Panc1 (cell line): ENCODE data around the gene TTLL12. TPM values are rescaled to one million over a fixed set of nuclear protein-coding genes. Genes with fewer than 3 reads are reported as not detected.

ENCODE experiments used
- ATAC-seq: fragments of 200-7000 bp; cut with Tn5 transposase; 2 replicates; pipeline ENCODE4 v1.9.1; 2020; ENCODE audit warnings: mild to moderate bottlenecking, moderate library complexity
- BruUV-seq: library from RNA; stranded (reverse); fragments of 400-500 nt; replicated peaks from 2 replicates; lab custom pipeline; 2021; lab: Mats Ljungman, UMichigan
- CTCF ChIA-PET: fragments of 300-600 bp; sonication (Branson Sonifier 250); formaldehyde crosslinking; loops from one replicate; lab custom pipeline; 2022; ENCODE audit warnings: antibody characterized with exemption; lab: Charles Lee
- POLR2A ChIA-PET: fragments of 300-600 bp; sonication (Branson Sonifier 250); formaldehyde crosslinking; loops from one replicate; lab custom pipeline; 2022; ENCODE audit warnings: antibody characterized with exemption; lab: Charles Lee
- DNase-seq: peaks from one replicate; pipeline ENCODE4 v3.0.0-alpha.2; 2010; ENCODE audit warnings: low read depth, low spot score
- H3K27ac ChIP-seq: 2 replicates; pipeline ENCODE4 v1.5.1; 2011; ENCODE audit warnings: mild to moderate bottlenecking, low read length, inconsistent platforms
- H3K27me3 ChIP-seq: fragments of 200-500 bp; sonication (Bioruptor generic); 2 replicates; pipeline ENCODE4 v1.6.0; 2014; ENCODE audit warnings: low read length, inconsistent platforms; ENCODE audit not compliant: control insufficient read depth, insufficient read depth
- H3K36me3 ChIP-seq: fragments of 200-500 bp; sonication (Bioruptor generic); 2 replicates; pipeline ENCODE4 v1.5.1; 2014; ENCODE audit warnings: inconsistent platforms, mild to moderate bottlenecking, low read length, moderate library complexity; ENCODE audit not compliant: control insufficient read depth, insufficient read depth
- H3K4me1 ChIP-seq: 2 replicates; pipeline ENCODE4 v1.5.1; 2011; ENCODE audit warnings: inconsistent platforms, mild to moderate bottlenecking, low read length, moderate library complexity; ENCODE audit not compliant: control insufficient read depth, insufficient read depth
- H3K4me3 ChIP-seq, 2 experiments: 2 replicates each; pipeline ENCODE4 v1.5.1; 2011 to 2012; ENCODE audit warnings: low read depth in 2 of 2, low read length in 2 of 2, mild to moderate bottlenecking in 2 of 2, inconsistent platforms in 1 of 2, moderate library complexity in 1 of 2
- H3K9me3 ChIP-seq: fragments of 200-500 bp; sonication (Bioruptor generic); 2 replicates; pipeline ENCODE4 v1.5.1; 2014; ENCODE audit warnings: low read depth, mild to moderate bottlenecking, inconsistent platforms, low read length, moderate library complexity; ENCODE audit not compliant: control insufficient read depth, insufficient read depth
- CTCF ChIP-seq: fragments of 450-650 bp; IDR thresholded peaks from 2 replicates; pipeline ENCODE4 v1.5.1; 2017; ENCODE audit warnings: mild to moderate bottlenecking
- POLR2AphosphoS5 ChIP-seq: IDR thresholded peaks from 2 replicates; pipeline ENCODE4 v1.6.1; 2012; ENCODE audit warnings: mild to moderate bottlenecking, low read depth, low read length, moderate library complexity
- REST ChIP-seq, 2 experiments: IDR thresholded peaks; 2 replicates each; pipeline ENCODE4 v1.6.1; 2011 to 2012; ENCODE audit warnings: low read depth in 2 of 2, control low read depth in 1 of 2, low read length in 1 of 2, mild to moderate bottlenecking in 1 of 2, moderate library complexity in 1 of 2; ENCODE audit not compliant: insufficient read depth in 1 of 2
- SIN3A ChIP-seq: IDR thresholded peaks from 2 replicates; pipeline ENCODE4 v1.6.1; 2012; ENCODE audit warnings: low read depth, mild to moderate bottlenecking, low read length, moderate library complexity, borderline replicate concordance; ENCODE audit not compliant: insufficient read depth
- TCF7L2 ChIP-seq: IDR thresholded peaks from 2 replicates; pipeline ENCODE4 v1.6.1; 2011; ENCODE audit warnings: mild to moderate bottlenecking, low read depth, low read length, inconsistent platforms
- in situ Hi-C: cut with HindIII; loops from 2 replicates; pipeline ENCODE4 v1.10.0; 2016; ENCODE audit warnings: low sequenced_read_pairs, low pct_unique_long_range_greater_than_20kb
- intact Hi-C: fragments of 100-400 bp; cut with micrococcal nuclease; formaldehyde crosslinking; loops from one replicate; pipeline ENCODE4 v1.10.0; 2022; ENCODE audit not compliant: unreplicated experiment
- total RNA-seq: library from RNA; stranded (reverse); gene quantifications from one replicate; pipeline ENCODE4 v1.2.1, GENCODE V29; 2021; ENCODE audit not compliant: unreplicated experiment

The TTLL12 gene
- total RNA-seq, 1 experiment from 2014 or later = 26.3 TPM

DNA sequence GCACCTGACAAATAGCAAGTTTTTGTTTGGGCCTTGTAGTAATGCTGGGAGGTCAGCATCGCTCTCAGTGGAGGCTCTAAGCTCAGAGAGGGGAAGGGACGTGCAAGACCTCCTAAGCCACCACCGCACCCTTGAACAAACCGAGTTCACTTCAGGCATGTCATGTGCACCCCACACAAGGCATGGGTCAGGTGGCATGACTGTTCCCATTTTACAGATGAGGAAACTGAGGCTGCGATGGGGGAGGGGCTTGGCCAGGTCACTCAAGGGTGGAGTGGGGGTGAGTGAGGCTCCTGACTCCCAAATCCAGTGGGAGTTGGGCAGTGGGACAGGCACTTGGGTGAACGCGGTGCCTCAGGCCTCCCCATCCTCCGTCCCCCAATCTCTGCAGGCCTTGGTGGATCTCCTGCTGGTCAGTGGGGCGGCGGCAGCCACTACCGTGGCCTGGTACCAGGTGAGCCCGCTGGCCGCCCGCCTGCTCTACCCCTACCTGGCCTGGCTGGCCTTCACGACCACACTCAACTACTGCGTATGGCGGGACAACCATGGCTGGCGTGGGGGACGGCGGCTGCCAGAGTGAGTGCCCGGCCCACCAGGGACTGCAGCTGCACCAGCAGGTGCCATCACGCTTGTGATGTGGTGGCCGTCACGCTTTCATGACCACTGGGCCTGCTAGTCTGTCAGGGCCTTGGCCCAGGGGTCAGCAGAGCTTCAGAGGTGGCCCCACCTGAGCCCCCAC lies 24.4 kb downstream of the TTLL12 start:
- Histone ChIP-seq H3K27me3 (no peaks in the 10 kb centered on the region), H3K4me1 (no peaks in the 10 kb centered on the region), H3K9me3 (no peaks in the 10 kb centered on the region), H3K4me3 (no peak overlapping the region), H3K27ac (no peak overlapping the region), H3K36me3 (no peaks in the 10 kb centered on the region)
- no peak for DNase-seq
- no TSS peak for BruUV-seq
- in situ Hi-C loops (no loop called here), intact Hi-C loops (no loop called here)
- POLR2A ChIA-PET = no interaction called here
- ATAC-seq = no peak
- TF ChIP-seq REST (IDR thresholded peaks at IDR 0.05; ENCODE audit: insufficient read depth in 1 of 2, low read depth in 2 of 2, low read length in 1 of 2) (no peak), POLR2AphosphoS5 (no peak), CTCF (no peak), TCF7L2 (no peak), SIN3A (no peak)
- CTCF ChIA-PET = interaction anchor here (0.6 kb wide), 1 partner anchor 785 kb away, joined by 3 read pairs; no protein-coding TSS in a partner anchor

DNA sequence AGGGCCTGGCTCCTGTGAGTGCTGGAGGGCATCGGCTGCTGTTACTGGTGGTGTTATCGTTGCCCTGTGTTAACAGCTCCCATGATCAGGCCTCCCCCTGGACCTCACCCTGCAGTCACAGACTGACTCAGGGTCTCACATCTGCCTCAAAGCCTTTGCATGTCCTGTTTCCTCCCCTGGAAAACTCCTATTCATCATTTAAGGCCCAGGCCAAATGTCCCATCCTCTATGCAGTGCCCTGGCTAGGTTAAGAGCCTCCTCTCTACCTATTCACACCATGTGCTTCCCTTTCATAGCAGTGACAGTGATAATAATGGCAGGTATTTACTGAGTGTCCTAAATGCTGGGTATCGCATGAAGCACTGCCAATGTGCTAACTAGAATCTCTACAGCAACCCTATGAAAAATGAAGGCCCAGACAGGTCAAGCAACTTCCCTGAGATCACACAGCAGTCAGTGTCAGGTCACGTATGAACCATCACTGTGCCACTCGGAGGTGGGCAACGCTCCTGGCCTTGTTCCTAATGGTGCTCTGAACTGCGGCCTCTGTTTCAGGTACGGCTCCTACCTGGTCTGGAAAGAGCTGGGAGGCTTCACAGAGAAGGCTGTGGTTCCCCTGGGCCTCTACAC lies 26.3 kb downstream of the TTLL12 start:
- H3K27ac ChIP-seq = no peak overlapping the region
- in situ Hi-C loops = no loop called here
- ChIA-PET CTCF (no interaction called here), POLR2A (no interaction called here)
- no peaks in the 10 kb centered on the region for H3K36me3 ChIP-seq
- no peak for TF ChIP-seq TCF7L2
- TF ChIP-seq REST (IDR thresholded peaks at IDR 0.05; ENCODE audit: insufficient read depth in 1 of 2, low read depth in 2 of 2, low read length in 1 of 2) = no peak
- TF ChIP-seq POLR2AphosphoS5 = no peak
- no peak for TF ChIP-seq CTCF
- no peak for TF ChIP-seq SIN3A
- no peak for ATAC-seq
- H3K4me1 ChIP-seq = no peaks in the 10 kb centered on the region
- intact Hi-C loops = no loop called here
- no peaks in the 10 kb centered on the region for H3K9me3 ChIP-seq
- H3K4me3 ChIP-seq = no peak overlapping the region
- DNase-seq = no peak
- no peaks in the 10 kb centered on the region for H3K27me3 ChIP-seq
- no TSS peak for BruUV-seq
